DMS153 (cell line): ENCODE results near the gene UBAP1L.
"Not testable (repeated sequence)": the region's sequence is repeated elsewhere in the genome, so short reads cannot be mapped to it uniquely, and the experiment has no call there.

Experiments
- DNase-seq: peaks from one replicate; lab custom pipeline; 2025; lab: John Stamatoyannopoulos, UW

Gene UBAP1L

GRCh38 chr15:65099801-65100200, 15.2 kb downstream of the UBAP1L start:
- not testable (repeated sequence) for DNase-seq

GRCh38 chr15:65099336-65099735, 15.7 kb downstream of the UBAP1L start:
- no peak for DNase-seq

DNA sequence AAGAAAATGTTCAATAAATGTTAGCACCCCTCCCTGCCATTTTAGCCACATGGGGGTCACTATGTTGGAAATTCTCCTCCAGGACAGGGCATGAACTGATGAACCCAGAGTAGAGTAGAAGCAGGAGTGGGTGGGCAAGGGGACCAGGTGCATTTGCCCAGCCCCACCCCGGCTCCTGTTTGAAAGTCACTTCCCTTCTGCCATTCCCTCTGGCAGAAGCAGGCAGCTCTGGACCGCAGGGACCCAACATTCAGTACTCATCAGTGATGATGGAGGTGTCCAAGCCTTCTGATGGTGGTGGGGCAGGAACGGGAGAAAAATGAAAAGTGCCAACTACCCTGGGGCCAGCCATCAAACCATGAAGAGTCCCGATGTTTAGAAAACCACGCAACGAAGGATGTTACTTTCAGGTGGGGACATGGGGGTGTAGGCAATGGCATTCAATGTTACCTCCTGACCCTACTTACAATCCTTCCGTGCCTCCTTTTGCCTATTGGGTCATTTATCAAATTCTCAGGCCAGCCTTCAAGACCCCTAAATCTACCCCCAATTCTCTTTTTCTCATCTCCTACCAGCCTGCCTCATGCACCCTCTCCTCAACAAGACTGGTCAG, 17.2 kb downstream of the UBAP1L start:
- DNase-seq, result no peak

GRCh38 chr15:65096481-65097385, 18.3 kb downstream of the UBAP1L start:
- no peak for DNase-seq

- DNase-seq, result no peak
These were observed 19.3 kb downstream of the UBAP1L start for GRCh38 chr15:65095747-65096104.

- no peak for DNase-seq
These were observed 19.8 kb downstream of the UBAP1L start for GRCh38 chr15:65095011-65095746.

DNA sequence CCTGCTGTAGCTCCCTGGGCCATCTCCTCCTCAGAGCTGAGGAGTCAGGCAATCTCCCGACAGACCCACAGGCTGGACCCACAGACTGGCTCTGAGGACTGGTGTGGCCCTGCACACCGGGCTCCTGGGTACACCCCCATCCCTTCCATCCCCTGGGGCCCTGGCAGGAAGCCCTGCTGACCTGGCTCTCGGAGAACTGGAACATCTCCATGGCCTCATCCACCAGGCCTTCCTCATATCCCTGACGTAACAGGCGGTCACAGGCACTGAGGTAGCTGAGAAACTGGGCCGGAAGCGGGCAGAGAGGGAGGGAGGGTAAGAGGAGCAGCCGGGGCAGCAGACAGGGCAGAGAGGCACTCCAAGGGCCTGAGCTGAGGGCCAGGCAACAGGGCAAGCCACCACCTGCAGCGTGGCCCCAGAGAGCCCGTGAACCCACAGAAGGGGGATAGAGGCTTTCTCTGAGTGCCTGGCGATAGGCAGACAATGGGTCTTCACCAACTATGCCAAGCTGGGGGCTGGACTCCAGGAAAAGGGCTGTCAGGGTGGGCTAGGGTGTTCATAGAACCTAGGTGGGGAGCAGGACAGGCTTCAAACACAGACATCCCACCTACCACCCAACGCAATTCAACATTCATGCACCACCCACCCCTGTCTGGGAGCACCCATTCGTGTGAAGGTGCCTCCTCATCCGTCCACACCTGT, 20.6 kb downstream of the UBAP1L start:
- no peak for DNase-seq

DNA sequence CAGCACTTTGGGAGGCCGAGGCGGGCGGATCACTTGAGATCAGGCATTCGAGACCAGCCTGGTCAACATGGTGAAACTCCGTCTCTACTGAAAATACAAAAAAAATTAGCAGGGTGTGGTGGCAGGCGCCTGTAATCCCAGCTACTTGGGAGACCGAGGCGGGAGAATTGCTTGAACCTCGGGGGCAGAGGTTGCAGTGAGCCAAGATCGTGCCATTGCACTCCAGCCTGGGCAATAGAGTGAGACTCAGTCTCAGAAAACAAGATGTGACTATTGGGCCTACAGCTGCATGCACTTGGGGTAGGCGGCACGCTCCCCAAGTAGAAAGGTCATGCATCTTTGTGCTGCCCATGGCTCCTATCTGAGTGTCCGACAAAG, 21.2 kb downstream of the UBAP1L start:
- not testable (repeated sequence) for DNase-seq

DNA sequence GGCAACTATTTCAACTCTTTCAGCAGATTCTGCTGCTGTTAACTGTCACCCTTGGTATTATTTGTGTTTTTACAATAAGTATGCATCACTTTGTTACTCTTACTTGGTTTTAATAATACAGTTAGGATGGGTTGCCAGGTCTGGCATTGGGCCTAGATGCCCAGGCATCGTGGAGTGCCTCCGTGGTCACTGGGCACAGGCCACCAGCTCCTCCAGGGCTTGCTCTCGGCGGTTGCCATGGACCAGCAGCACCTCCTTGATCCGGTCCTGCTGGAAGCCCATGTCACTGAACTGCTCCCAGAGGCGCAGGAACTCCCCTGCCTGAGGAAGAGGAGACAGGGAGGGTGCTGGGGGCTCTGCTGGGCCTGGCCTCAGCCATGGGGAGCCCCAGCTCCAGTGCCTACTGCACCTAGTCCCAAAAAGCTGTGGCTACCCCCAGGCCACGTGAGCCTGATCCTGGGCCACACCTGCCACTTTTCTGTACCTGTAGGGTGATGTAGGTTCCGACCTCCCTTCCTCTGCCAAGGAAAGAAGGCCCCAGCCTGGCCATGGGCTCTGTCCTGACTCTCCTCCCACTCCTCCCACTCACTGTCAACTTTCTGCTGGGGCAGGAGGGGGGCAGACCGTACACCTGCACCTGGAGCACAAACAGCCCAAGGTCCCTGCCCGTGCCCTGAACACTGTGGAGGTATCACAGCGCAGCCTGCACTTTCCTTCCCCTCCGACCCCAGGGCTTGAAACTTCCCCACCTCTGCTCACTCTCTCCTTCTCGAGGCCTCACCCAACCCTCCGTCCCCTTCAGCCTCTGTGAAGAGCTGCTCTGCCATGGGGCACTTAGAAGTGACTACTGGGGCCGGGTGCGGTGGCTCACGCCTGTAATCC, 21.8 kb downstream of the UBAP1L start:
- DNase-seq, result no peak

DNA sequence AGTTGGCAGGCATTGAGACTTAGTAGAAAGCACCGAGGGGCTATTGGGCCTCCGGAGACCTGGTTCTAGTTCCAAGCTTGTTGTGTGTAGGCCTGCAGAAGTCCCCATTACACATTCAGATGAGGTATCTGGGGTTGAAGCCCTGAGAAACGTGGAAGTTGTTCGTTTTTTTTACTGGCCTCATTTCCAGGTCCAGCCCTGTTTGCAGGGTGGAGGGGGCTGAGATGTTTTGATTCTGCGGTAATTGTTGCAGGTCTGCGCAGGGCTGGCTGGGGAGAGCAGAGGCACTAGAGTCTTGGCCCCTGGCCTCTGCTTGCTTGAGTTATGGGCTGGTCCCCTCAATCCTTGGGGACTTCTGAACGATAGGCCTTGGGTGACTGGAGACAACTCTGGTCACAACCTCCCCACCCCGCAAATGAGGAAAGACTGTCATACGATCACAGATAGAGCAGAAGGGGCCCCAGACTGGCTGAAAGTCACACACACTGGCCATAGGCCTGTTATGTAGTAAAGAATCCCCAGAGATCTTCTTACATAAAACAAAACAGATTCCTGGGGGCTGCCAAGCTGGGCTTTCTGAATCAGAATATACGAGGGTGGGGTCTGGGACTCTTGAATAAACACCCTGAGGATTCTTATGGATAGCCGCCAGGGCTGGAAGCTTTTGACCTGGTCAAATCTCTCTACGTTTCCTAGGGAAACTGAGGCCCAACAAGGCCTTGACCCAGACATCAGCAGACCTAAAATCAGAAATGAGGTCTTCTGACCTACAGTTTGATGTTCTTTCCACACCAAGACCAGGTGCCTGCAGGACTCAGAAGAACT, 22.8 kb downstream of the UBAP1L start:
- DNase-seq, result no peak

DNA sequence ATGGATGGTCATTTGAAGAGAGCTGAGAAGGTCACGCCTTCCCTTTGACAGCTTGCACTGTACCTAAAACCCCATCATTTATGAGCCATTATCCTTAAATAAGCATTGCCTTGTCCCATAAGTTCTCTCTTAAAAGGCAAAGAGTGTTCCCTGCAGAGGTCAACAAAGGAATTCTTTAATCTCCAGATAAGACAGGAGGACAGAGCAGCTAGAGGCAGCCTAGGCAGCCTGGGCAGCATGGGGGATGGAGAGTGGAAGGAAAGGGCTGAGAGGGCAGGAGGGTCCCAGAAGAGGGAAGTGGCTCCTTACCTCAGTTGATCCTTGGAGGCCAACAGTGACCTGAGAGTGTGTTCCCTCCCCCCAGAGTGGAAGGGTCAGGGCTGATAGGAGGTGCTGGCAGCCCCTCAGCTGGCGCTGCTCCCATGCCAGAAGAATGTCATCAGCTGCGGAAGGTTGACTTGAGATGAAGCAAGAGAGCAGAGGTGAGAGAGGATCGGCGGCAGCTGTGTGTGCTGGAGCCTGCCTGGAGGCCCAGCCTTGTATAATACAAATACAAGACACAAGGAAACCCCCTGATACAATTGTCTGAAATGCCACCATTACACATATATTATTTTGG, 25.7 kb downstream of the UBAP1L start:
- no peak for DNase-seq

- no peak for DNase-seq
These were observed 26.4 kb downstream of the UBAP1L start for GRCh38 chr15:65088643-65089021.

DNA sequence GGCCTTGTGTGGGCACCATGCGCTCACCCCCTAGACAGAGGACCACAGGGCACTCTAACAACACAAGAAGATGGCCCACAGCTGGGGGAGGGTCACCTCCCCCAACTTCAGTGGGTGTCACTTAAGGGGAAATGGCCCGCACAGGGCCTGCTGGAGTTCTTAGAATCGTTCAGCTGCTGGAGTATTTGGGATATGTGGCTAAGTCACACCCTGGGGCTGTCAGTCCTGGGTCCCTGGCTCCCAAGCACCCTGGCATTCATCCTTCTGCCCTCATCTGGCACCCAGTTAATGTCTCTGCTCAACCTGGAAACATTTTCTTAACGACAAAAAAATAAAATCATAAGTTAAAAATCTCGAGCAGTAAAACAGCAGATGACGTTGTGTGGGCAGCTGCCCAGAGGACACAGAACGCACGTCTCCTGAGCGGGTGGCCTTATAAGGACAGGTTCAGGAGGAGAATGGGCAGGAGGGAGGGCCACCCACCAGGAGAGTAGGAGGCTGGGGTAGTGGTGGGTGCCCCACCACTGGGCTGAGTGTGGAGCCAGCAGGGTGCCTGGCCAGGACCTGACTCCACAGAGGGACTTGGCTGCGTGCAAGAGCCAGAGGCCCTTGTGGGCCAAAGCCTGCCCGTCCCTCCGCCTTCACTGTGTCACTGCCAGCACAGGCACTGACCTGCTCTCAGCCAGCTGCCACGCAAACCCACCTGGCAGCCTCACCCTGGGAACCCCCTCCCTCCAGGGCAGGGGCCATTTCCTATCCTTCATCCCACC, 26.9 kb downstream of the UBAP1L start:
- DNase-seq, result no peak

DNA sequence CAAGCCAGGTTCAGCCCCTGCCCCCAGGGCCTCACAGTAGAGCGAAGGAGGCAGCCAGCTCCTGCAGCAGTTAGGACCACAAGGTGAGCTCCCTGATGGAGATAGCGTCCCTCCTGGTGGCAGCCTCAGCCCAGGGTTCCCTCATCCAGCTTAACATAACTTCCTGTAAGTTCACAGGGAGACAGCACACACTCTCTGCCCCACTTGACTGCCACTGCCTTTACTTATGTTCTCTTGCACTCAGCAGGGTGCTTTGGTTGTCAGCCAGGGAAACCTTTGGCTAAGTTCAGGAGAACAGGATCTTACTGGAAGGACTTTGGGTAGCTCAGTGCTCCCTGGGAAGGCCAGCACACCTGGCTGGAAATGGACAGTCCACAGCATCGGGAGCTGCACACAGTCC, 27.6 kb downstream of the UBAP1L start:
- no peak for DNase-seq

DNA sequence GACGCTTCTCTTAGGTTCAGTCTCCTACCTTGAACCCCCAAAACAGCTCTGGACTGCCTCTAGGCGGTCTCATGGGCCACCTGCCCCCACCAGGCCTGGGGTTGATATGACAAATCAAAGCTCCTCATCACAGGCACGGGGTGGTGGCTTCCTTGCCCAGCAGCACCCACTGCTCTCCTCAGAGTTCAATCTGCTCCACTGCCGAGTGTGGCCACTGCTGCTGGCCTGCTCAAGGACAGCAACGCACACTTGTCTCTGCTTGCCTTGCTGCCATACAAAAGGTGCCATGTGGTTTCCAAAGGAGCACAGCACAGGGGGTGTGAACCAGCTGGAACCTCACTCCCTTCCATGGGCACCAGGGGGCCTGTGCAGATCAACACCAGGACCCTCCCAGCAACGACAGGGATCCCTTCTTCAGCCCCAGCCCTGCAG, 28.3 kb downstream of the UBAP1L start:
- no peak for DNase-seq

GRCh38 chr15:65085990-65086679, 28.9 kb downstream of the UBAP1L start:
- no peak for DNase-seq

- DNase-seq, result no peak
These were observed 29.7 kb downstream of the UBAP1L start for GRCh38 chr15:65085207-65085753.

DNA sequence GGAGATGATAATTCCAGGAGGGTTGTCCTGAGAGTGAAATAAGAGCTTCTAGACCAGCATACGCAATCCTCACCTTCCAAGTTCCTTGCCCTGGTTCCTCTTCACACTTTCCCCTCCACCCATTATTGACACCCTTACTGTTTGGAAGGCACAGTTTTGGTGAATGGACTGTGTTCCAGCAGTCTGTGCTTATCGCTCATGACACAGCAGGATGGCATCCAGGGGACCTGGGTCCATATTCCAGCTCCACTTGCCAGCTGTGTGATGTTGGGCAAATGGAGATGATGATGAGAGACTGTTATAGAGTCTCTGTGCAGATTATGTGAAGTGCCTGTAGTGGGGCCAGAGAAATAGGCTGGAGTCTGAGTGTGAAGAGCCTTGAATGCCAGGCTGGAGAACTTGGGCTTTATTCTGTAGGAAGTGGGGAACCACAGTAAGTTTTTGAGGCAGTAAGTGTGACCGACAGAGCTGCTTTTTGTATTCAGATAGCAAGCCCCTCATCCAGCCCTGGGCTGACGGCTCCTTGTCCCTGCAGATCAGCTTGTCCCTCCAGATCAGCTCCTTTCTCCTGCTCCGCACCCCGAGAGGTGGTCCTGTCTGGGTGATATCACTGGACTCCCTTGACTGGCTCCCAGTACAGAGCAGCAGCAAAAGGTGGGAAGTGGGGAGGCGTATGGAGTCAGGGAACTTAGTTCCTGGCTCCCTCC, 30.3 kb downstream of the UBAP1L start:
- no peak for DNase-seq
